Measurements from ENCODE around the gene BICC1.

Gene BICC1

DNA sequence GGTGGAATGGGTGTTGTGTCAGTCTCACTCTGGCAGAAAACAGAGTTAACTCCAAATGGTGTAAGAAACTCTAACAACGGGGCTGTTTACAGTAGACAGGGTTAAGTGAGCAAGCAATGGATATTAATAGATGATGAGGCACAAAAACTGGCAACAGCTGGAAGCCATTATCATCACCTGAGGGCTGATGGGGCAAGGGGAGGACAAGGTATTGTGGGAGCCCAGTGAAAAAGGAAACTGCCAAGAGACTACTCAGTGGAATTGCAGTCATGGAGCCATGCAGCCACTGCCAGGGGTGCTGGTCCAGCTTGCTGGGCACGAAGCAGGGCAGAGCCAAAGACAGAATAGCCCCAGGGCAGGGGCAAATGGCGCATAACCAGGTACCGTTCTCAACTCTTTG lies 260.7 kb downstream of the BICC1 start:
- in situ Hi-C loops (cut with HindIII; ENCODE audit: low sequenced_read_pairs) = no loop called here
- TF ChIP-seq, protein P1, sequence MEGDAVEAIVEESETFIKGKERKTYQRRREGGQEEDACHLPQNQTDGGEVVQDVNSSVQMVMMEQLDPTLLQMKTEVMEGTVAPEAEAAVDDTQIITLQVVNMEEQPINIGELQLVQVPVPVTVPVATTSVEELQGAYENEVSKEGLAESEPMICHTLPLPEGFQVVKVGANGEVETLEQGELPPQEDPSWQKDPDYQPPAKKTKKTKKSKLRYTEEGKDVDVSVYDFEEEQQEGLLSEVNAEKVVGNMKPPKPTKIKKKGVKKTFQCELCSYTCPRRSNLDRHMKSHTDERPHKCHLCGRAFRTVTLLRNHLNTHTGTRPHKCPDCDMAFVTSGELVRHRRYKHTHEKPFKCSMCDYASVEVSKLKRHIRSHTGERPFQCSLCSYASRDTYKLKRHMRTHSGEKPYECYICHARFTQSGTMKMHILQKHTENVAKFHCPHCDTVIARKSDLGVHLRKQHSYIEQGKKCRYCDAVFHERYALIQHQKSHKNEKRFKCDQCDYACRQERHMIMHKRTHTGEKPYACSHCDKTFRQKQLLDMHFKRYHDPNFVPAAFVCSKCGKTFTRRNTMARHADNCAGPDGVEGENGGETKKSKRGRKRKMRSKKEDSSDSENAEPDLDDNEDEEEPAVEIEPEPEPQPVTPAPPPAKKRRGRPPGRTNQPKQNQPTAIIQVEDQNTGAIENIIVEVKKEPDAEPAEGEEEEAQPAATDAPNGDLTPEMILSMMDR (IDR thresholded peaks at IDR 0.05; ENCODE audit: low read depth, low read length, missing control alignments) = no peak

DNA sequence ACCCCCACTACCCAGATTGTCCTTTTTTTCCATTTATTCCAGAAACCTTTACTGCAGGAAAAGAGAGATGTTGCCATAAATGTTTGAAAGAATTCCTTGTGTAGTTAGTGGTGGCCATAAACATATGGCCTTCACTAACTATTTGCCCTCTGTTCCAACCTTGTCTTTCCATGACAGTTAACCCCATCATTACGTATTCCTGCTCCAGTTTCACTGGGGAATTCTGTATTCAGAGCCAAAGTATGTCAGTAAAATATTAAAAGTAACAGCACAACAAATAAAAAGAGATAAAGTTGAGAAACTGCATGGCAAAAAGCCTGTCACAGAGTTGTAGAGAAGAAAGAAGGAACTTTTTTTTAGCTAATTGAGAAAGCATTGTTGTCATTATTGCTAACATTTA lies 261.3 kb downstream of the BICC1 start:
- in situ Hi-C loops (cut with HindIII; ENCODE audit: low sequenced_read_pairs) = no loop called here
- DNase-seq (ENCODE audit: low read depth) = no peak
- TF ChIP-seq, protein P1 (IDR thresholded peaks at IDR 0.05; ENCODE audit: low read depth, low read length, missing control alignments) = no peak
- no peak overlapping the region for H3K4me3 ChIP-seq (ENCODE audit: low read depth, low read length)

More for the DNA sequence above, 260.7 kb downstream of the BICC1 start:
- DNase-seq (ENCODE audit: low read depth) = no peak
- H3K4me3 ChIP-seq (ENCODE audit: low read depth, low read length) = no peak overlapping the region

DNA sequence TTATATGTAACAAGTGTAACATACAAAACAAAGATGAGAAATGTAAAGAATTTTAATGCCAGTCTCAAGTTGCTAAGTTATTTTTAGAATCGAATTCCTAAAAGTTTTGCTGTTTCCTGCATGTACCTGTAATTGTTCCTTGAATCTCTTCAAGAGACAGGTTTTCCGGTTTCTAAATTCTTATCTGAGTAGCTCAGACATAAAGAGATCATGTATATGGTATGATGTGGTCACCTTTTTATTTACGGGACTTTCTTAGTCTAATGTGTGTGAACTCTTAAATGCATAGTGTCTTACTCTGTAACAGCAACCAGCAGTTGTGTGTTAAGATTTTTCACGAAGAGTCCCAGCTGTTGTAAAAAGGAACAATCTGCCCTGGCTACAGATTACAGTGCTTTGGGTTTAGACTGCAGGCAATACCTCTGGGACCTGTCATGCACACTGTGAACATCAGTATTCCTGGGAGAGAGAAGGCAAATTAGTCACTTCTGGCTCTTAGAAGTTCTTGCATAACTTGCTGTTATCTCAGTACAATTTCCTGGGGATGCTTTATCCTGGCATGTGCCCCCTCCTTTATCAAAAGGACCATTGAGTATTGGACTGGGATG lies 263.4 kb downstream of the BICC1 start:
- H3K4me3 ChIP-seq (ENCODE audit: low read depth, low read length) = no peak overlapping the region
- TF ChIP-seq, protein P1 (IDR thresholded peaks at IDR 0.05; ENCODE audit: low read depth, low read length, missing control alignments) = no peak
- in situ Hi-C loops (cut with HindIII; ENCODE audit: low sequenced_read_pairs) = loop anchor here (25.0 kb wide), 2 partner anchors 411 to 836 kb away; partner anchors contain the start of gene PHYHIPL
- no peak for DNase-seq (ENCODE audit: low read depth)

DNA sequence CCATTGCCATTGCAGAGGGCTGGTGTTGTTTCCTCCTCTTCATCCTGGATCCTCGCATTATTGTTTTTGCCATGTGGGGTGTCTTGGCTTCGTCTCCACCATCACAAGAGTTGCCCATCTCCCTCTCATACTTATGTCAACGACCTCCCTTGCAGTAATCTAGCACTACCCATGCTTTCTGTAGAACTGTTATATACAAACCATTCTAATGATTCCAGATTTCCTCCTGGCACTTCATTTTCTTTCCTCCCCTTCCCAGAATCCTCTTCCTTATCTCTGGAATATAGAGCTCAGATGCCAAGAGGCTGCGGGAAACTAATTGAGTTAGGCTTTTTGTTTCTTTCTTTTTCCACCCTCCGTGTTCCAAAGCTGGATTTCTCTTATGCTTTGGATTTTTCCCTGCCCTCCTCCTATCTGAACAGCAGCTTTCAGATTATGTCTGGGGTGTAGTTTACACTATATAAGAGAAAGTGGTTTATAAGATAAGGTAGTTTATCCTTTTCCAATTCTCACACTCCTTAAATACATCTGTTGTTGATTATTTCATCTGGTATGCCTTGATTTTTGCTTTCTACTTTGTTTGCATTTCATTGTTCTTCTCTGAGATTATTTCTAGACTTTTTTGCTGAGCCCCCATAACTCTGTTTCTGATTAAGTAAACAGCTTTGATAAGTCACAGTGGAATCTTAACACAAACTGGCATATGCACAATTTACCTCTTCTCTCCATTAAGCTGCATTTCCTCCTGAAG lies 264.1 kb downstream of the BICC1 start:
- no peak overlapping the region for H3K4me3 ChIP-seq (ENCODE audit: low read depth, low read length)
- DNase-seq (ENCODE audit: low read depth) = no peak
- in situ Hi-C loops (cut with HindIII; ENCODE audit: low sequenced_read_pairs) = loop anchor here (25.0 kb wide), 2 partner anchors 411 to 836 kb away; partner anchors contain the start of gene PHYHIPL
- TF ChIP-seq, protein P1 (IDR thresholded peaks at IDR 0.05; ENCODE audit: low read depth, low read length, missing control alignments) = no peak

DNA sequence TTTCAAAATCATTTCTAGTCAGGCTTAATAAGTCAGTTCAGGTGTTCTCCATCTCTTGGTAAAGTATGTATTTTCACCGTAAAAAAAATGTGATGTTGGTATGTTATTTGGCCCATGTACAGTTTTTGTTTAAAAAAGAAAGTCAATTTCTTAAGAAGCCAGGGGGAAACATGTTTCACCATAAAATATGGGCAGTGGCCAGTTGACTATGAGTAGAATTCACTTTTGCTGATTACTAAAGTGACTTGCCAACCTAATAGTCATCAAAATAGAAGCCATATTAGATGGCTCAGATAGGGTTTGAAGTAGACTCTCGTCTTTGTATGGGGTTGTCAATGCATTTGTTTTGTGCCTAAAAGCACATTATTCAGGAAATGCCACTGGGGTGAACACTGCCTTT lies 266.3 kb downstream of the BICC1 start:
- DNase-seq (ENCODE audit: low read depth) = no peak
- no peak overlapping the region for H3K4me3 ChIP-seq (ENCODE audit: low read depth, low read length)
- TF ChIP-seq, protein P1 (IDR thresholded peaks at IDR 0.05; ENCODE audit: low read depth, low read length, missing control alignments) = no peak
- in situ Hi-C loops (cut with HindIII; ENCODE audit: low sequenced_read_pairs) = loop anchor here (25.0 kb wide), 2 partner anchors 408 to 833 kb away; partner anchors contain the start of gene PHYHIPL

DNA sequence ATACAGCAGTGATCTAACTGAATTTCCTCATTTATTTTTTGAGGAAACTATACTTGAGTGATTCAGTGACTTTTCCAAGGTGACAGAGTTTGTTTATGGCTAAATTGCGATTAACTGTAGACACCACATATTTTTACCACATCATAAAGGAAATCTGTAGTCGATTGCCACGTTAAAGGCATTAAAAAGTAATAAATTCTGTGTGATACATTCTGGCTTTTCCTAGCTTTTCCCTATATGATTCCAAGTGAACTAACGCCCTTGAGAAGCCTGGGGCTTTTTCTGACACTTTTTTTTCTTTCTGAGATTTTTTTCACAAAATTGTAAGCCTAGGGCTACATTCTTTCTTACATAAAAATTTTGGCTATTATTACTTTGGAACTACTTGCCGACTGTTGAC lies 266.9 kb downstream of the BICC1 start:
- H3K4me3 ChIP-seq (ENCODE audit: low read depth, low read length) = no peak overlapping the region
- in situ Hi-C loops (cut with HindIII; ENCODE audit: low sequenced_read_pairs) = loop anchor here (25.0 kb wide), 2 partner anchors 408 to 833 kb away; partner anchors contain the start of gene PHYHIPL
- TF ChIP-seq, protein P1 (IDR thresholded peaks at IDR 0.05; ENCODE audit: low read depth, low read length, missing control alignments) = no peak
- no peak for DNase-seq (ENCODE audit: low read depth)

Data from astrocyte of the cerebellum (primary cell).